Endometrial microvascular endothelial cells (primary cell): ENCODE results near the gene ZNF831. TPM values are rescaled to one million over a fixed set of nuclear protein-coding genes. Genes with fewer than 3 reads are reported as not detected.

Experiments
- in situ Hi-C: cut with HindIII; loops from 2 replicates; pipeline ENCODE4 v1.10.0; 2017; ENCODE audit warnings: low sequenced_read_pairs, low pct_unique_long_range_greater_than_20kb; ENCODE audit errors: inconsistent ontology term
- total RNA-seq: library from RNA; depleted of rRNA; stranded (reverse); fragments of >200 nt; gene quantifications from one replicate; pipeline ENCODE4 v1.2.3, GENCODE V29; 2015; ENCODE audit errors: inconsistent ontology term

Gene ZNF831
- total RNA-seq, 1 donor from 2014 or later, result not detected

DNA sequence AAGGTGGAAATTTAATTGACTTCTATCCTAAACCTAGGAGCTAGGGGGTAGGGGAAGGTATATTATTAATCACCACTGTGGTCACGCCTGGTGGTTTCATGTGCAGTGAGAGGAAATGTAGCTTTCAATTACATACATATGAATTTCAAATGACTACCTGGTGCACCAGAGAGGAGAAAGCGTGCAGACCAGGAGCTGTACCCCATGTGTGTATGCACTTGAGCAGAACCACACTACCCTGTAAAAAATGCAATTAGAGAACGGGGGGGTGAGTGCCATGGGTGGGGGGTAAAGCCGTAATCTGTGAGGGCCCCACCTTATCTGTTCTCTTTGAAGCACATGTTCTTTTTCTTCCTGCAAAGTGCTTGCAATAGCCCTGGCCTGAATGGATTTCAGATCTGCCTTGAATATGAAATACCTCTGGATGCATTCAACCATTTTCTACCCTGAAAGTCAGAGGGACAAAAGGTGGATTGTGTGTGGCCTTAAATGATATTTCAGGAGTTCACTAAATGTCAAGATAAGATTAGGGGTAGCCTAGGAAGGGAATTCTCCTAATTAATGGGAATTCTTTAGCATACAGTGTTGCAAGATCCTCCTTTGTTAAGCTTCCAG is 105.9 kb downstream of the ZNF831 start:
- in situ Hi-C loops, result no loop called here

DNA sequence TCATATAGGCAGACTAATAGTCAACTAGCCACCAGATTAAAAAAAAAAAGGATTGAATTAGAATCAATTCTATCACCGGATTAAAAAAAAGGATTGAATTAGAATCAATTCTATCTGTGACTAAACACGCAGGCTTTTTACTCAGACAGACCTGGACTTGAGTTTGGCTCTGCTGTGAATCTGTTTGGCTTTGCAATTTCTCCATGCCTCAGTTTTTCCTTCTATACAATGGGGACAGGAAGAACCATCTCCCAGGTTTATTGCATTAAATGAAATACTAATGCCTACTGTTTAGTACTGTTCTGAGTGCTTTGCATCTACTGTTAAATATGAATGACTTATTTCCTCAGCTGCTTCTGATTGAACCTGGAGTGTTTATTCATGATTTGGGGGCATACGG is 106.8 kb downstream of the ZNF831 start:
- in situ Hi-C loops, result no loop called here

DNA sequence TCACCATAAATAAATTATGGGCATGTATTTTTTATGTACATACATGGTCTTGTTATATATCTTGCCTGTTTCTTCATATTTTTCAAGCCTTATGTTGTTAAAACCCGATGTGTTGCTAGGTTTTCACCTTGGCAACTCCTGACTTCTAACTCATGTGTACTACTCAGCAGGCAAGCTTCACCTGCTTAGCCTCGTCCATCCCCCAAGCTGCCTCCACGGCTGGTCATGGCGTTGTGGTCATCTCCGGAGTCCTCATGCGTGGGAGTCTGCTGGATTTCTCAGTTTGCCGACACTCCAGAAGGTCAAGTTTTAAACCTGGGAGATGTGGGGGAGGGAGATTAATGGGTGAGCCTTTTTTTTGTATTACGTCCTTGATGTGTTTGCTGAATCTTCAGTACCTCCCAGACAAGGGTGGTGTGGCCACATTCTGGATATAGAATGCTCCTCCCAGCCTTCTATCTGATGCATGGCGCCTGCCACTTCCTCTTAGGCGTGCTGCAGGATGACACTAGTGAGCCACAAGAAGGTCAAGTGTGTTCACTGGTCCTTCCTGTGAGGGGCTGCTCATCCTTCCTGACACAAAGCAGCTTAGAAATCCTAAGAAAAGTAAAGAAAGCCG is 110.2 kb downstream of the ZNF831 start:
- in situ Hi-C loops, result no loop called here

- in situ Hi-C loops, result no loop called here
Observed at GRCh38 chr20:59276938-59277337, 113.3 kb downstream of the ZNF831 start.

GRCh38 chr20:59284470-59284869 is 120.8 kb downstream of the ZNF831 start:
- in situ Hi-C loops, result no loop called here

DNA sequence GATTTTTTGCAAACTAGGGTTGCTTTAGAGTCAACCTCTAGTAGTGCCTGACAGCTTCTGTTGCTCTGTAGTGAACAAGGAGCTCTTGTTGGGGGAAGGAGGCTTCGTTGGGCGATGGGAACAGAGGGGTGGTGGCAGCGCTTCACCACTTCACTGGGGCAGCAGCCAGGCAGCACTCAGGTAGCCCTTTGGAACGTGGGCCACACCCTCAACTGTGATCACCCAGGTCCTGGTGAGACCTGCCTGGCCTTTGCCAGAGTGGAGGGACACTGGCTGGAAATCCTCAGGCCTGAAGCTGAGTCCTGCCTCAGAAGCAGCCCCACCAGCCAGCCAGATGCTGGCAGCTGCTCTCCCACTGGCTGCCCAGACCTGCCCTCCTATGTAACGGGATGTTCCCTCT is 126.4 kb downstream of the ZNF831 start:
- in situ Hi-C loops, result no loop called here

DNA sequence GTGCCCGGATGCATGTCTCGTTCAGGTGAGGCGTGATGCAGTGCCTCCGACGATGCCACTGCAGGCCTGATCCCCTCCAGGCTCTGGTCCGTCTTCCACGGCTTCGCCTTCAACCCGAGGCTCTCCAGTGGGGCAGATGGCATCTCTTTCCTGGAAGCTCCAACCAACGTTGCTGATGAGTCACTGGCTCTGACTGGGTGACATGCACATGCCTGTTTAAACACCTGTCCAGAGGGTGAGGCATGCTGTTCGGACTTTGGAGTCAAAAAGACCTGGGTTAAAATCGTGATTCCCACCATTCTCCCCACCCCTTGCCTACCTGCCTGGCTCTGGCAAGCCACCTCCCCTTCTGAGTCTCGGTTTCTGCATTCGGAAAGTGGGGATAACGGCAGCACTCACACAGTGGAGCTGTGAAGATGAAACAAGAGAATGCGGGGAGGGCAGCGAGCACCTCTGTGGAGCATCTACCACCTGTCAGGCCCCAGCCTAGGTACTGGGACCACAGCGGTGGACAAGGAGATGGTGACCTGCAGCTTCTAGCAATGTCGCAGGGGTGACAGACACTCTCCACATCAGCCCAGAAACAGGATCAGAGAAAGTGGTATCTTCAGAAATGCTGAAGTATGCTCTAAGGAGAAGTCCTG is 128.2 kb downstream of the ZNF831 start:
- in situ Hi-C loops, result no loop called here

- in situ Hi-C loops, result no loop called here
Observed at GRCh38 chr20:59295531-59295930, 131.9 kb downstream of the ZNF831 start.

DNA sequence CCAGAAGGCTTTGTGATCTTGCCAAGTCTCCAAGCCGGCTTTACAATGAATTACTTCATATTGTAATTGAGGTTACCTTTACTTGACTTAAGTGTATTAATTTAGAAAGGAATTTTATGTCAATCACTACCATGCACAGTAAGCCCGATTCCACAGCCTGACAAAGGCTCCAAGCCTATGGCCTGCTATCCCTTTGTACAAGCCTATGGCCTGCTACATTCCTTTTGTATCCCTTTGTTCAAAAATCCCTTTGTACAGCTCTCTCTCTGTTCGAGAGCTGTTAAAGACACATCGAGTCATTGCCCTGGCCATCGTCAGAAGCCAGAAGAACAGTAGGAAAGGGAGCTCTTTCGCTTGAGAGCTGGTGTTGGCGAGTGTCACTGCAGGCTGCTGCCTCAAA is 134.1 kb downstream of the ZNF831 start:
- in situ Hi-C loops, result no loop called here

GRCh38 chr20:59299945-59300332 is 136.3 kb downstream of the ZNF831 start:
- in situ Hi-C loops, result no loop called here

- in situ Hi-C loops, result no loop called here
Observed at GRCh38 chr20:59300333-59301081, 136.9 kb downstream of the ZNF831 start, which contains the start of gene EDN3. TSS of gene EDN3 (plus strand) at chr20:59300611. CDS start at chr20:59300813, 202 bp downstream.

GRCh38 chr20:59301343-59302007 is 137.9 kb downstream of the ZNF831 start:
- in situ Hi-C loops, result no loop called here

- in situ Hi-C loops, result no loop called here
Observed at GRCh38 chr20:59305908-59306655, 142.5 kb downstream of the ZNF831 start.

- in situ Hi-C loops, result no loop called here
Observed at GRCh38 chr20:59307270-59307669, 143.6 kb downstream of the ZNF831 start.

Other genes with a start within 250 kb of the ZNF831 start
- gene NELFCD, start 182.6 kb upstream of the ZNF831 start, total RNA-seq, result 63.8 TPM
- gene CTSZ, start 156.6 kb upstream of the ZNF831 start, total RNA-seq, result 226 TPM
- not detected for gene TUBB1, start 144.4 kb upstream of the ZNF831 start, total RNA-seq
- gene ATP5F1E, start 131.5 kb upstream of the ZNF831 start, total RNA-seq, result 18.2 TPM
- 46.2 TPM for gene PRELID3B, start 121.0 kb upstream of the ZNF831 start, total RNA-seq
- not detected for gene EDN3, start 136.8 kb downstream of the ZNF831 start, total RNA-seq